Astrocyte (in vitro differentiated cells and primary cell): ENCODE data around the gene HTRA1. TPM values are rescaled to one million over a fixed set of nuclear protein-coding genes. Genes with fewer than 3 reads are reported as not detected.

ENCODE experiments used
- DNase-seq: peaks from one replicate; pipeline ENCODE4 v3.0.0-alpha.2; 2010; ENCODE audit warnings: low read depth
- FAIRE-seq: peaks from 2 replicates; lab custom pipeline; 2011; peaks lifted over from hg19 to GRCh38; lab: Jason Lieb, UNC
- H2AFZ ChIP-seq: 2 replicates; pipeline ENCODE4 v1.6.0; 2012; ENCODE audit warnings: low read depth, low read length, inconsistent platforms
- H3K27ac ChIP-seq: 2 replicates; pipeline ENCODE4 v1.5.1; 2011; ENCODE audit warnings: low read depth, low read length, inconsistent platforms
- H3K27me3 ChIP-seq: 2 replicates; pipeline ENCODE4 v1.6.0; 2011; ENCODE audit warnings: low read length, inconsistent platforms; ENCODE audit not compliant: insufficient read depth
- H3K36me3 ChIP-seq: 2 replicates; pipeline ENCODE4 v1.5.1; 2011; ENCODE audit warnings: low read length, inconsistent platforms; ENCODE audit not compliant: insufficient read depth
- H3K4me1 ChIP-seq: 2 replicates; pipeline ENCODE4 v1.5.1; 2011; ENCODE audit warnings: low read length, inconsistent platforms; ENCODE audit not compliant: insufficient read depth
- H3K4me2 ChIP-seq: 2 replicates; pipeline ENCODE4 v1.6.0; 2012; ENCODE audit warnings: low read length, inconsistent platforms
- H3K4me3 ChIP-seq: 2 replicates; pipeline ENCODE4 v1.5.1; 2011; ENCODE audit warnings: low read depth, mild to moderate bottlenecking, low read length, inconsistent platforms; ENCODE audit not compliant: insufficient read depth
- H3K79me2 ChIP-seq: 2 replicates; pipeline ENCODE4 v1.6.0; 2012; ENCODE audit warnings: mild to moderate bottlenecking, low read length, inconsistent platforms; ENCODE audit not compliant: insufficient read depth
- H3K9ac ChIP-seq: 2 replicates; pipeline ENCODE4 v1.6.0; 2012; ENCODE audit warnings: mild to moderate bottlenecking, low read length, inconsistent platforms
- H3K9me3 ChIP-seq: 2 replicates; pipeline ENCODE4 v1.5.1; 2012; ENCODE audit warnings: low read depth, mild to moderate bottlenecking, low read length, inconsistent platforms; ENCODE audit not compliant: insufficient read depth
- H4K20me1 ChIP-seq: 2 replicates; pipeline ENCODE4 v1.6.0; 2012; ENCODE audit warnings: low read length, inconsistent platforms; ENCODE audit not compliant: insufficient read depth
- H3K27ac Mint-ChIP-seq: one replicate; pipeline ENCODE4 v1.8.0; 2021; ENCODE audit warnings: mild to moderate bottlenecking, mixed read lengths; ENCODE audit not compliant: unreplicated experiment
- H3K27me3 Mint-ChIP-seq: one replicate; pipeline ENCODE4 v1.8.0; 2021; ENCODE audit warnings: low read depth, mixed read lengths; ENCODE audit not compliant: unreplicated experiment
- H3K36me3 Mint-ChIP-seq: one replicate; pipeline ENCODE4 v1.8.0; 2021; ENCODE audit warnings: low read depth, mixed read lengths; ENCODE audit not compliant: unreplicated experiment
- H3K4me1 Mint-ChIP-seq: one replicate; pipeline ENCODE4 v1.8.0; 2021; ENCODE audit warnings: low read depth, mixed read lengths; ENCODE audit not compliant: unreplicated experiment
- H3K4me3 Mint-ChIP-seq: one replicate; pipeline ENCODE4 v1.8.0; 2021; ENCODE audit warnings: mild to moderate bottlenecking, moderate library complexity, mixed read lengths; ENCODE audit not compliant: unreplicated experiment
- H3K9me3 Mint-ChIP-seq: one replicate; pipeline ENCODE4 v1.8.0; 2021; ENCODE audit warnings: mild to moderate bottlenecking, mixed read lengths; ENCODE audit not compliant: unreplicated experiment
- EZH2 ChIP-seq: IDR thresholded peaks from 2 replicates; pipeline ENCODE4 v1.6.1; 2012; ENCODE audit warnings: mild to moderate bottlenecking, low read length, inconsistent platforms; ENCODE audit not compliant: insufficient read depth
- total RNA-seq: library from RNA; stranded (reverse); gene quantifications from 2 replicates; pipeline ENCODE4 v1.2.1, GENCODE V29; 2021
- TF ChIP-seq, protein P1 (sequence below): IDR thresholded peaks from 2 replicates; pipeline ENCODE4 v1.5.1; 2011; ENCODE audit warnings: low read depth, mild to moderate bottlenecking, inconsistent platforms, low read length, moderate library complexity; ENCODE audit not compliant: insufficient read depth

HTRA1 gene
- total RNA-seq, 1 donor from 2014 or later = 34.9 TPM

GRCh38 chr10:122419016-122419415 lies 42.3 kb upstream of the HTRA1 start:
- Histone ChIP-seq H4K20me1 (no peaks in the 10 kb centered on the region), H3K27me3 (no peaks in the 10 kb centered on the region), H3K4me1 (peaks cover 3% of the 10 kb centered on the region), H3K79me2 (no peaks in the 10 kb centered on the region), H3K4me2 (no peak overlapping the region), H3K27ac (no peak overlapping the region), H3K36me3 (peaks cover 3% of the 10 kb centered on the region), H3K4me3 (no peak overlapping the region), H3K9ac (no peak overlapping the region), H3K9me3 (no peaks in the 10 kb centered on the region), H2AFZ (no peak overlapping the region)
- Mint-ChIP-seq H3K9me3 (no peaks in the 10 kb centered on the region), H3K36me3 (peaks cover 2% of the 10 kb centered on the region), H3K27me3 (no peaks in the 10 kb centered on the region), H3K4me1 (peaks cover 6% of the 10 kb centered on the region), H3K27ac (no peak overlapping the region), H3K4me3 (no peak overlapping the region)
- FAIRE-seq (no peak), DNase-seq (no peak)
- TF ChIP-seq, protein P1, sequence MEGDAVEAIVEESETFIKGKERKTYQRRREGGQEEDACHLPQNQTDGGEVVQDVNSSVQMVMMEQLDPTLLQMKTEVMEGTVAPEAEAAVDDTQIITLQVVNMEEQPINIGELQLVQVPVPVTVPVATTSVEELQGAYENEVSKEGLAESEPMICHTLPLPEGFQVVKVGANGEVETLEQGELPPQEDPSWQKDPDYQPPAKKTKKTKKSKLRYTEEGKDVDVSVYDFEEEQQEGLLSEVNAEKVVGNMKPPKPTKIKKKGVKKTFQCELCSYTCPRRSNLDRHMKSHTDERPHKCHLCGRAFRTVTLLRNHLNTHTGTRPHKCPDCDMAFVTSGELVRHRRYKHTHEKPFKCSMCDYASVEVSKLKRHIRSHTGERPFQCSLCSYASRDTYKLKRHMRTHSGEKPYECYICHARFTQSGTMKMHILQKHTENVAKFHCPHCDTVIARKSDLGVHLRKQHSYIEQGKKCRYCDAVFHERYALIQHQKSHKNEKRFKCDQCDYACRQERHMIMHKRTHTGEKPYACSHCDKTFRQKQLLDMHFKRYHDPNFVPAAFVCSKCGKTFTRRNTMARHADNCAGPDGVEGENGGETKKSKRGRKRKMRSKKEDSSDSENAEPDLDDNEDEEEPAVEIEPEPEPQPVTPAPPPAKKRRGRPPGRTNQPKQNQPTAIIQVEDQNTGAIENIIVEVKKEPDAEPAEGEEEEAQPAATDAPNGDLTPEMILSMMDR = no peak
- no peak for TF ChIP-seq EZH2

DNA sequence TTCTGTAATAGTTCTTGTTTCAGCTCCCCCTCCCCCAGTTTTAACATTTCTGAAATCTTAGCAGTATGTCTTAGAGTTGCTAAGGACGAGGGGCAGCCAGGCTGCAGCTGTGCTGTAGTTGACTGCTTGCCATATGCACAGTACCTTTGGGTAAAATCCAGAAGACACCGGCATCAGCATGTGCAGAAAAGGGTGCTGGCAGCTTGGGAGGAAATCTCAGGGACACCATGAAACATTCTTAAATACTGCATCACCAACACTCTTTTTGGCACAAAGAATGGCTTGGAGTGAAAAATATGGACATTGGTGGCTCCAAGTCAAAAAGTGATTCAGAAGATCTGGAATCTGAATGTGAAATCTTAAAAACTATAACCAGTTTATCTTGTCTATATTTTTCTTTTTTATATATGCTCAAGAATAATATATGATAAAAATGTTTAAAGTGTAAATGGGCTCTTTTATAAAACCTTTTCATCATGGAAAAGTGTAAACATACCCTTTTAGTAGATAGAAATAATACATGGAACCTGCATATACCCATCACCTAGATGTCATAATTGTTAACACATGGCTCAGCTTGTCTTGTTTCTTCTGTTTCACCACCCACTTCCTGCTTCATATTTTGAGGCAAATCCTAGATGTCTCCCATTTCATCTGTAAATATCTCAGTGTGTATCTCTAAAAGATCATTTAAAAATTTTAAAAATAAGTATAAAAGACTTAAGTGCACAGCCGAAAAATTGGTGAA lies 41.3 kb upstream of the HTRA1 start:
- no peak overlapping the region for H3K27ac ChIP-seq
- H3K36me3 ChIP-seq = peaks cover 3% of the 10 kb centered on the region
- no peak for TF ChIP-seq EZH2
- TF ChIP-seq, protein P1 = no peak
- DNase-seq (peak; percentile 78), FAIRE-seq (peak; percentile 81)
- Mint-ChIP-seq H3K4me1 (peaks cover 6% of the 10 kb centered on the region), H3K27me3 (no peaks in the 10 kb centered on the region), H3K27ac (no peak overlapping the region), H3K4me3 (no peak overlapping the region), H3K36me3 (peaks cover 2% of the 10 kb centered on the region), H3K9me3 (no peaks in the 10 kb centered on the region)
- no peaks in the 10 kb centered on the region for H3K9me3 ChIP-seq
- H2AFZ ChIP-seq = no peak overlapping the region
- H3K79me2 ChIP-seq = no peaks in the 10 kb centered on the region
- H4K20me1 ChIP-seq = no peaks in the 10 kb centered on the region
- no peak overlapping the region for H3K4me2 ChIP-seq
- H3K4me1 ChIP-seq = peaks cover 3% of the 10 kb centered on the region
- H3K9ac ChIP-seq = no peak overlapping the region
- H3K27me3 ChIP-seq = no peaks in the 10 kb centered on the region
- H3K4me3 ChIP-seq = no peak overlapping the region

- no peaks in the 10 kb centered on the region for H3K27me3 ChIP-seq
- Mint-ChIP-seq H3K36me3 (peaks cover 2% of the 10 kb centered on the region), H3K4me1 (peaks cover 6% of the 10 kb centered on the region), H3K27me3 (no peaks in the 10 kb centered on the region), H3K9me3 (no peaks in the 10 kb centered on the region), H3K27ac (no peak overlapping the region), H3K4me3 (no peak overlapping the region)
- no peak overlapping the region for H3K4me2 ChIP-seq
- H3K4me1 ChIP-seq = peaks cover 3% of the 10 kb centered on the region
- no peaks in the 10 kb centered on the region for H4K20me1 ChIP-seq
- FAIRE-seq = no peak
- no peak overlapping the region for H3K9ac ChIP-seq
- H3K9me3 ChIP-seq = no peaks in the 10 kb centered on the region
- H3K4me3 ChIP-seq = no peak overlapping the region
- H2AFZ ChIP-seq = no peak overlapping the region
- peaks cover 3% of the 10 kb centered on the region for H3K36me3 ChIP-seq
- no peak overlapping the region for H3K27ac ChIP-seq
- TF ChIP-seq, protein P1 = no peak
- TF ChIP-seq EZH2 = no peak
- DNase-seq = no peak
- H3K79me2 ChIP-seq = no peaks in the 10 kb centered on the region
Measured at GRCh38 chr10:122420624-122421007, 40.7 kb upstream of the HTRA1 start.
